LNCAP (cell line): Measurements from ENCODE around the gene NSUN6.

ENCODE experiments used
- TF ChIP-seq, protein P1 (sequence below): fragments of 450-650 bp; IDR thresholded peaks from 2 replicates; pipeline ENCODE4 v1.5.1; 2017; ENCODE audit warnings: mild to moderate bottlenecking

NSUN6 gene

DNA sequence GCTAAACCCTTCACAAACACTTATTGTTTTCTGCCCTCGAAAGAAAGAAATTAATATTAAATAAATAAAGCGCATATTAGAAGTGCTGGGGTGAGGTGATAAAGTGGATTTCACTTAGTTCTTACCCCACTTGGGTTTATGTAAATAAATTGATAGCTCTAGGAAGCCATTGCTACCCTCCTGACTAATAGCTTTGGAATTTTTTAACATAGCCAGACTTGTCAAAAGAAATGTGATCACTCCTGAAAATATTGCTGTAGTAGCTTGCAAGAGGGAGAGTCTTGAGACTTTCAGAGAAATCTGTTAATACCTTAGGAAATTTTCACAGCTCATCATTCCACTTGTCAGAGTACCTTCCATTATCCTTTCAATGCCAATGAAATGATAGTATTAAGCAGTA lies 15.4 kb upstream of the NSUN6 start:
- TF ChIP-seq, protein P1, sequence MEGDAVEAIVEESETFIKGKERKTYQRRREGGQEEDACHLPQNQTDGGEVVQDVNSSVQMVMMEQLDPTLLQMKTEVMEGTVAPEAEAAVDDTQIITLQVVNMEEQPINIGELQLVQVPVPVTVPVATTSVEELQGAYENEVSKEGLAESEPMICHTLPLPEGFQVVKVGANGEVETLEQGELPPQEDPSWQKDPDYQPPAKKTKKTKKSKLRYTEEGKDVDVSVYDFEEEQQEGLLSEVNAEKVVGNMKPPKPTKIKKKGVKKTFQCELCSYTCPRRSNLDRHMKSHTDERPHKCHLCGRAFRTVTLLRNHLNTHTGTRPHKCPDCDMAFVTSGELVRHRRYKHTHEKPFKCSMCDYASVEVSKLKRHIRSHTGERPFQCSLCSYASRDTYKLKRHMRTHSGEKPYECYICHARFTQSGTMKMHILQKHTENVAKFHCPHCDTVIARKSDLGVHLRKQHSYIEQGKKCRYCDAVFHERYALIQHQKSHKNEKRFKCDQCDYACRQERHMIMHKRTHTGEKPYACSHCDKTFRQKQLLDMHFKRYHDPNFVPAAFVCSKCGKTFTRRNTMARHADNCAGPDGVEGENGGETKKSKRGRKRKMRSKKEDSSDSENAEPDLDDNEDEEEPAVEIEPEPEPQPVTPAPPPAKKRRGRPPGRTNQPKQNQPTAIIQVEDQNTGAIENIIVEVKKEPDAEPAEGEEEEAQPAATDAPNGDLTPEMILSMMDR = no peak

DNA sequence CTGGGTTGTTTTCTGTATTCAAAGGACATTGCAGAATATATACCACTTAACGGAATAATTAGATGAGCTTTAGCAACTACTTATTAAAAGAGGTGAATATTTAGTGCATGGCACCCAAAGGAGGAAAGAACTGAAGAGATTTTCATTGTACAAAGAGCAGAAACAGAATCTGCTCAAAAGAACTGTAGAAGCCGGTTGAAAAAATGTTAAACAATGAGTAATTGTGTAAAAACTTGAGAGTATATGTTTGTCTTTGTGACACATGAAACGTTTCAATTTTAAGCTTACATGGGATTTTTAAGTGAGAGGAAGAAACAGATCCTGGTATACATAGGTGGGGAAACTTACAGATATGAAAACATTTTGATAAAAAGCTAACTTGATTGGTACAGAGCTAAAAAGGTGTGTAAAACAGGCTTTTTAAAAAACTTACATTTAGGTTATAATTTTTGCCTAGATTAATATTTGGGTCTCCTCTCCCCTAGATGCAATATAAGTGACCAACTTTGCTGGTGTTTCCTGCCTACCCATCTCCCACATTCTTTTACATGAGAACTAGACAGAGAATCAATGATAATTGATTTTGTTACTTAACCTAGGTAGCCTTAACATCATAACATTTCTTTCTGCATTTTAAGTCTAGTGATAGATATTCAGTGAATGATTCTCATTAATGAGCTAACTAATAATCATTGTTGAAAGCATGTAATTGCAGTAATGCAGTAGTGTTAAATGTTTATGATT lies 14.6 kb upstream of the NSUN6 start:
- TF ChIP-seq, protein P1 = no peak

GRCh38 chr10:18664841-18665478 lies 13.6 kb upstream of the NSUN6 start:
- TF ChIP-seq, protein P1 = no peak

DNA sequence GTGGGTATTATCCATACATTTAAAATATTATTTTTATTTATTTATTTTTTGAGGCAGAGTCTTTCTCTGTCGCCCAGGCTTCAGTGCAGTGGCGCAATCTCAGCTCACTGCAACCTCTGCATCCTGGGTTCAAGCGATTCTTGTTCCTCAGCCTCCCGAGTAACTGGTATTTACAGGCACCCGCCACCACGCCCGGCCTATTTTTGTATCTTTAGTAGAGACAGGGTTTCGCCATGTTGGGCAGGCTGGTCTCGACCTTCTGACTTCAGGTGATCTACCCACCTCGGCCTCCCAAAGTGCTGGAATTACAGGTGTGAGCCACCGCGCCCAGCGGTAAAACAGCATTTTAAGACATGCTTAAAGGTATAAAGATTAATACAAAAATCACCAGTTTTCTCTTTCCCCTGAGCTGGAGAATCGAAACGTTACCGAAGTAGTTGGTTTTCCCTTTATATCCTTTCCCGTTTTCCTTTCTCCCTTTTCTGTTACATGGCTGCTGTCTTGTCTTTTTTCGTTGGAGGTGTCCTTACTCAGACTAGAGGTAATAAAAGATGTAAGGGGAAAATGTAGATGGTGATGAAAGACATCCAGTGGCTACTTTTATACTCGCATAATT lies 9.5 kb upstream of the NSUN6 start:
- TF ChIP-seq, protein P1 = no peak

DNA sequence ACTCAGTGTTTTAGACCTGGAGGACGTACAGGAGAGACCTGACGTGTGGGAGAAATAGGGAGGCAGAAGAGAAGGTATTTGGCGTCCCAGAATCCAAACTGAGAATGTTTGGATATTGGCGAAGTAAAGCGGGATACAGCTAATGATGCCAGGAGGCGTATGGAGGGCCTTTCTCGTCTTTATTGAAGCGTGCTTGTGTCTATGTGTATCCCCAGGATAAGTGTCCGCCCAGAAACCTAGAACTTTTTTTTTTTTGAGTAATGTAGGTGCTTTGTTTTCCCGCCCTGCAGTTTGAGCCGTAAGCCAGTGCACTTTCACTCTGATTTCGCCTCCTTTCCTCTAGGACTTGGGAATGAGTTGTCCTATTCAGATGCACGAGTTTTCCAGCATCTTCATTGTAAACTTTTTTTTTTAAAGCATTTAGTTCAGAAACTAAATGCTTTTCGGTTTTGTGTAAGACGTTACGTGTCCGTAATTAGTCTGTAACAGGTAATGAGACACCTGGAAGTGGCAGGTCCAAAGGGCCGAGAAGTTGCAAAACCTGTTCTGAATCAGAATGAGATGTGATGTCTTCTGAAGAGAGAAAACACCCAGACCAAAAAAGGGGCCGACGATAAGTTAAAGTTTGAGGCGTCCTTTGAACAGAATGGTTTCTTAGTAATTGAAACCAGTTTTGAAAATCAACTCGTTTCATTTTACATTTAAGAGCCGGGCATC lies 8.6 kb upstream of the NSUN6 start:
- TF ChIP-seq, protein P1 = no peak

- TF ChIP-seq, protein P1 = no peak
Measured at GRCh38 chr10:18659125-18659818, 7.9 kb upstream of the NSUN6 start, which contains the start of gene ARL5B. Gene ARL5B, plus strand, starts transcription at chr10:18659431. Its CDS starts 207 bp downstream, at chr10:18659638.
